NCI-H82 treated with DMSO at 0.1 percent for 48 hours (cell line): ENCODE data around the gene AGBL5.
"Not testable (repeated sequence)": the region's sequence is repeated elsewhere in the genome, so short reads cannot be mapped to it uniquely, and the experiment has no call there.

Experiments used
- DNase-seq: peaks from one replicate; lab custom pipeline; 2025; ENCODE audit not compliant: unreplicated experiment; lab: John Stamatoyannopoulos, UW

The AGBL5 gene

DNA sequence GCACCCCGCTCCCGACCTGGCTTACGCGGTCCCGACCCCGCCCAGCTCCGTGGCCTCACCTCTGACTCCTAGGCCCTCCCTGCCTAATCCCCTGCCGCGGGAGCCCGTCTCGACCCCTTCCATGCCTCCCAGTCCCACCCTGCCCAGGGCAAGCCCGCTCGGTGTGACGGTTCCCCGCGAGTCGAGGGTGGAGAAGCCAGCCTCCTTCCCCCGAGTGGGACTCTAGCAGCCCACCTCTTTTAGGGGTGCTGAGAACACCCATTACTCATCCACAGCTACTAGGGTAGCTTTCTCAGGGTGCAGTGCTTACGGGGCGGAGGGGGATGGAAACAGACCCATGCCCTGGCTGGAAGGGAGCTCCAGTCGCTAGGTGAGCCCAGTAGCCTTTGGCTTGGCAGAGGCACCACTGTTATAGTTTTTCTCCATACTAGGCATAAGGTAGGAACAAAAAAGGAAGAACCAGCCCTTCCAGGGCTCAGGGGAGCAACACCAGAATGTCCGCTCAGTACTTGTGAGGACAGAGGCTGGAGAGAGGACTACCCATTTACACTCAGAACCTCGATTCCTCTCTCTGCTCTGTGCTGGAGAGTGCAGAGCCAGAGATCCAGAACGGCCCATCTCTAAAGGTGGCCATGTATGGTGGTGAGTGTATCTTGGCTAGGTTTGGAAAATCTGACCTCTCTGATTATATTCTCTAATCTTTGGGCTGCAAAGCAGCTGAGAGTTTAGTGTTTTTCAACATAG, 606 bp downstream of the AGBL5 start:
- DNase-seq: no peak

- no peak for DNase-seq
Measured at GRCh38 chr2:27053321-27053720, 1.9 kb downstream of the AGBL5 start.

GRCh38 chr2:27053776-27054175, 2.3 kb downstream of the AGBL5 start:
- DNase-seq: no peak

DNA sequence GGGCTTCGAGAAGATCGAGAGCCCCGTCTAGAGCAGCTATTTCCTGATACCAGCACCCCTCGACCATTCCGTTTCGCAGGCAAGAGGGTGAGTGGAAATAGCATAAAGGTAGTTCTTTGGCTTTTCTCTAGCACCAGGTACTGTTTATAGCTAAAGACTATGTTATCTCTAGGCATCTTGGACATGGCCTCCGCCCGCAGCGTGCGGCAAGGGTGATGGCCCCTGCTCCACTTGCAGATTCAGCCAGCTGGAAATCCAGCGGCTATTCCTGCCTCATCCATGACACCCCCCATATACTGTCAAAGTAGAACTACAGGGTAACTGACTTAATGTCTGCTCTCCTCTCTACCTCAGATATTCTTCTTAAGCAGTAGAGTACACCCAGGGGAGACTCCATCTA, 3.3 kb downstream of the AGBL5 start:
- no peak for DNase-seq

DNA sequence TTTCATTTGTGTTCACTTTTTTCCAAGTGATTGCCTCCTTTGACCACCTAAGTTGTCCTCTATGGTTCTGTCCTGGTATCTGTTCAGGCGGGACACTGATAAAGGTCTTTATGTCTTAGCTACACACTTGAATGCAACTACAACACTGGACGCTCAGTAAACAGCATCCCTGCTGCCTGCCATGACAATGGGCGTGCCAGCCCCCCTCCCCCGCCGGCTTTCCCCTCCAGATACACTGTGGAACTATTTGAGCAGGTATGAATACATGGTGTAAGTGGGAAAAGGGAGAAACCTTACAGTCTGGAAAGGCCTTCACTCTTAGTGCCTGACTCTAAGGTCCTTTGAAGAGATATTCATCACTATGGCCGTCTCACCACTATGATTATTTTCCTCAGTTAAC, 5.7 kb downstream of the AGBL5 start:
- DNase-seq: no peak

GRCh38 chr2:27058210-27058609, 6.7 kb downstream of the AGBL5 start:
- no peak for DNase-seq

GRCh38 chr2:27059141-27059820, 7.8 kb downstream of the AGBL5 start:
- no peak for DNase-seq

DNA sequence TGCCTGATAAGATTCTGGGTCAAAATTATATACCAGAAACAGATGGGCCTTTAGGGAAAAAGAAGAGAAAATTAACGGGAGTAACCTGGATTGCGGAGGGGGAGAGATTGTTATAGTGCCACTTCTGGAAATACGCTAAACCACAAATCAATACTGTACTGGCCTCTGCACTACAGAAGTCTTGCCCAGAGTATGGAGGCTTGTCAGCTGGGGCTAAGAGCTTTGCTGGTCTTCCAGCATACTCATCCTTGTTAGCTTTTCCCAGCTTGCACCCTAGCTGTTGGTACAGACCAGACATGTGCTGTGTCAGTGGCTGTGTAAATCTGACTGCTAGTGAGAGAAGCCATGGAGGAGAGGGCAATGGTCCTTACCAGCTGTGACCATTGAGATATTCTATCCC, 8.9 kb downstream of the AGBL5 start:
- DNase-seq: no peak

DNA sequence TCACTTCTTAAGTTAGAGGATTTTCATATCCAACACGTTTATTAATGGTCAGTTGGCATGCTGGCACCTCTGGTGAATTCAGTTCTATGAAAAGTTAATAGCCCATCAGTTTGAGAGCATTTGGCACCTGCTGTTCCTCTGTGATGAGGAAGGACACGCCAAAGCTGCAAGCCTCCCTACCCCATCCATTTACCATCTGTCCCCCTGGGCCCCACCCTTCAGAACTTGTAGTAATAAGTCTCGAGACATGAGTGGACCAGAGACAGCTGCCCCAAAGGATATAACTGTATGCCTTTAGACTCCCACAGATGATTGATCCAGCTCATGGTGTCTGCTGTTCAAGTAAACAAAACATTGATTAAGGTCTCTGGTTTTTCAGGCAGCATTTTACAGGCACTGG, 13.7 kb downstream of the AGBL5 start:
- no peak for DNase-seq

DNA sequence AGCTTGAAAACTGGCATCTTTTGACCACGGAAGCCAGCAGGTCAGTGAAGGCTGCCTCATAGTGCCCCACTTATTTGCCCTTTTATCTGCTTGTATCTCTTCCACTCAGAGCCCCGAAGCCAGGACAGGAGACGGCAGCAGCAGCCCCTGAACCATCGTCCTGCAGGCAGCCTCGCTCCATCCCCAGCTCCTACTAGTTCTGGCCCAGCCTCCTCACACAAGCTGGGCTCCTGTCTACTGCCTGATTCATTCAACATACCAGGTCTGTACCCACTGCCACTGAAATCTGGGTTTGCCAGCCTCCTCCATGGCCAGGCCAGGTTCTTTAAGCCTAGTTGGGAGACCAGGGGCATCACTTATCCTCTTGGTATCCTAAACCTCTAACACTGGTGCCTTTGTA, 15.9 kb downstream of the AGBL5 start:
- DNase-seq: no peak

GRCh38 chr2:27069436-27069835, 18.0 kb downstream of the AGBL5 start:
- DNase-seq: no peak

DNA sequence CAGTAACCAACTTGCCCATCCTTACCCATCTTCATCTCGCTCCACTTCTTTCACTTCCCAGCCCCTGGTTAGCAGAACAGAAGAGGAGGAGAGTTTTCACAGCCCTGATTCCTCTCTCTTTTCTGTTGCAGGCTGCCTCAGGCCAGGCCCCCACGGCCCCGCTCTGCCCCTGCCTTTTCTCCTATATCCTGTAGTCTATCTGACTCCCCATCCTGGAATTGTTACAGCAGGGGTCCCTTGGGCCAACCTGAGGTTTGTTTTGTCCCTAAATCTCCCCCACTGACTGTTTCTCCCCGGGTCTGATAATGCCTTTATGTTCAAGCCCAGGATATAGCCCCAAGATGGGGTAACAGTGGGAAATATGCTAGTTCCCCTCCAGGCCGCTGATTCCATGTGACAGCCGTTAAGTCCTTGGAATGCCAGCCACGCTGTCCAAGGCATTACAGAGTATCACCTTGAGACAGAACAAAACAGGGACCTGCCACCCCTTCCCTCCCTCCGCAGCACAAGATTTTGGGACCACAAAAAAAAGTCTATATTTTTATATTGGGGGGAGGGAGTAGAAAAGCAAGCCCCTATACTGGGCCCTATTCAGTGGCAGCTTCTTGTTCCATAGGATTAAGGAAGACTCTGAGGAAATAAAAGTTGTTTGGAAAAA, 18.6 kb downstream of the AGBL5 start:
- no peak for DNase-seq

DNA sequence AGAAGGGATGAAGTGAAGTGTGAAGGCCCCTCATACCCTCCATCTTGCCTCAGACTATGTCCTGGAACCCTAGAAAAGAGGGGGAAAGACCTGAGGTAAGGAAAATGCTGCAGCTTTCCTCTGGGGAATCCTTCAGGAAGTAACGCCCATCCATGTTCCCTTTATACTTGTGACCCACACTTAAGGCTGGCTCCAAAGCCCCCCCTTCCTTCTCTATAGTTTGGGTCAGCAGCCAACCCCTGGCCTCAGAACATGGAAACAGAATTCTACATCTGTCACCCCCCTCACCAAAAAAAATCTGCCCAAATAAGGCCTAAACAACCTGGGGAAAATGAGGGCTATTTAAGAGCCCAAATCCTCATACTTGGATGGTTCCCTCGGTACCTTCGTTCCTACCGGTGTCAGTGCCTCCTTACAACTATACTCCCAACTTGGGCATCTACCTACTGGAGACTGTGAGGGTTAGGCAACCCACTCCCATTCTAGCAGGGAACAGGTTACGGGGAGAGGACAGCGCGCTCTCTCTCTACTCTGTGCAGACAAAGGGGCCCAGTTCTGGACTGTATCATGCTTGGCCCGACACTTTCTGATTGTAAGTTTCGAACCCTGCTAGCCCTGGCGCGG, 19.3 kb downstream of the AGBL5 start:
- DNase-seq: no peak

GRCh38 chr2:27071277-27071989, 20.0 kb downstream of the AGBL5 start, which contains the start of gene OST4:
Gene OST4 (minus strand): TSS chr2:27071654.
- peak; percentile 38 for DNase-seq

- DNase-seq: no peak
Measured at GRCh38 chr2:27071990-27072830, 20.7 kb downstream of the AGBL5 start.

DNA sequence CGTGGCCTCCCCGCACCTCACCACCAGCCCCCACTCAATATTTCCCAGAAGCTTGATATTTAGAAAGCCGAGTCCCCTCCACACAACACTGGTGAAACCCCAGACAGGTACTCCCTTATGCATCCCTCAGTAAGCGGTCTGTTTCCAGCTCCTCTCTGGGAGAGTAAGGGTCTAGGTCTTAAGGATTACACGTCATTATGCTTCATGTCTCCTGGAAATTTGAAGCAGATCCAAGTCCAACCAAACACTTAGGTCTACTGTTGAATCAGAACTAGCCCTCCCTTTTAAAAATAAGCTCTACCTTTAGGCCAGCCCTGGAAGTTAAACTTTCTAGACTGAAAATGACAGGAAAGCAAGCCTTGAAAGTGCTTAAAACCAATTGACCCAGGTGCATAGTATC, 21.5 kb downstream of the AGBL5 start:
- no peak for DNase-seq

DNA sequence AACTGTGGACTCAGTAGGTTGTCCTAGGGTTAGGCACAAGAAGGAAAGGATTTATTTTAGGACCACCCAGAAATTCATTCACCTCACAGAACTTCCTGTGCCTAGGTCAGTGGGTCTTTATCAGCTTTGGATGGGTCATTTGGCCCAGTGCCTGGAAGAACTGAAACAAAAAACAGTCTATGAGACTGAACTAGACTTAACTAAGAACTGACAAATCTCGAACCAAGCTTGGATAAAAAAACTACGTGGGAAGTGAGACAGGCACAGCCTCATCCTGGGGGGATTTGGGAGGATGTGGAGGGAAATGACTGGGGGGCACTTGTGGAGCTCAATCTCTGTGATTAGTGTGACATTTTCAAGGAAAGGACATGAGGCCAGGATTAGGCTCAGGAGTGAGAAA, 22.3 kb downstream of the AGBL5 start:
- DNase-seq: no peak

GRCh38 chr2:27074738-27075565, 23.5 kb downstream of the AGBL5 start:
- peak; percentile 18 for DNase-seq

DNA sequence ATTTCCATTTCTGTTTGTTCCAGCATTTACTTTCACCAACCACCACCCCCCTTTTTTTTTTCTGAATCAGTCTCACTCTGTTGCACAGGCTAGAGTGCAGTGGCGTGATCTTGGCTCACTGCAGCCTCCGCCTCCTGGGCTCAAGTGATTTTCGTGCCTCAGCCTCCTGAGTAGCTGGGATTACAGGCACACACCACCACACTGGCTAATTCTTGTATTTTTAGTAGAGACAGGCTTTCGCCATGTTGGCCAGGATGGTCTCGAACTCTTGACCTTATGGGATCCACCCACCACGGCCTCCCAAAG, 24.1 kb downstream of the AGBL5 start:
- not testable (repeated sequence) for DNase-seq

DNA sequence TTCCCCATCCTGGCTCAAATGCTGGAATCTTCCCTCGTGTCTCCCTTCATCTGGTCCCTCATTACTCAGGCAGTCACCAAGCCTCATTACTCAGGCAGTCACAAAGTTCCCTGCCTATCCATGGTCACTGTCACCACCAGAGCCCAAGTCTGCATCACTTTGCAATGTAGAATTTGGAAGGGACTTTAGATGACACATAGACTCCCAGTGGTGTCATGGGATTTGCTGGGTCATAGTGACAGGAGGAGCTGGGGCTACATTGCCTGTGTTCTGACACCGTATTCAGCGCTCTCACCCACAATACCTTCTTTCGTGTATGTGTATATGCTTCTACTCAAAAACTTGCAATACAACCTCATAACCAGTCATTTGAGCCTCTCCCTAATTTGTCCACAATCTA, 24.9 kb downstream of the AGBL5 start:
- DNase-seq: no peak
